ENCODE data around the gene GGA3.

DNA sequence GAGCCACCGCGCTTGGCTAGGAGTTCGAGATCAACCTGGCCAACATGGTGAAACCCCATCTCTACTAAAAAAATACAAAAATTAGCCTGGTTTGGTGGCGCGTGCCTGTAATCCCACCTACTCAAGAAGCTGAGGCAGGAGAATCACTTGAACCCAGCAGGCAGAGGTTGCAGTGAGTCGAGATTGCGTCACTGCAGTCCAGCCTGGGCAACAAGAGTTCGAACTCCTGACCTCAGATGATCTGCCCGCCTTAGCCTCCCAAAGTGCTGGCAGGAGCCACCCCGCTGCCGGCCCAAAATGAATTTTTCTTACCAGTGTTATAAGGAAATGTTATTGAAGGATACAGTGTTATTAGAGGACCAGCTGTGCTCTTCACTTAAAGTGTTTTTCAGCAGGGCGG, 53.6 kb downstream of the GGA3 start:
- TF ChIP-seq POLR2A (IDR thresholded peaks at IDR 0.05; ENCODE audit: borderline replicate concordance, extremely low read depth, insufficient read depth, insufficient read length) (no peak), EGR1 (IDR thresholded peaks at IDR 0.05; ENCODE audit: low read depth) (no peak), EZH2phosphoT487 (IDR thresholded peaks at IDR 0.05; ENCODE audit: borderline replicate concordance) (no peak)
- TF ChIP-seq, protein P1, sequence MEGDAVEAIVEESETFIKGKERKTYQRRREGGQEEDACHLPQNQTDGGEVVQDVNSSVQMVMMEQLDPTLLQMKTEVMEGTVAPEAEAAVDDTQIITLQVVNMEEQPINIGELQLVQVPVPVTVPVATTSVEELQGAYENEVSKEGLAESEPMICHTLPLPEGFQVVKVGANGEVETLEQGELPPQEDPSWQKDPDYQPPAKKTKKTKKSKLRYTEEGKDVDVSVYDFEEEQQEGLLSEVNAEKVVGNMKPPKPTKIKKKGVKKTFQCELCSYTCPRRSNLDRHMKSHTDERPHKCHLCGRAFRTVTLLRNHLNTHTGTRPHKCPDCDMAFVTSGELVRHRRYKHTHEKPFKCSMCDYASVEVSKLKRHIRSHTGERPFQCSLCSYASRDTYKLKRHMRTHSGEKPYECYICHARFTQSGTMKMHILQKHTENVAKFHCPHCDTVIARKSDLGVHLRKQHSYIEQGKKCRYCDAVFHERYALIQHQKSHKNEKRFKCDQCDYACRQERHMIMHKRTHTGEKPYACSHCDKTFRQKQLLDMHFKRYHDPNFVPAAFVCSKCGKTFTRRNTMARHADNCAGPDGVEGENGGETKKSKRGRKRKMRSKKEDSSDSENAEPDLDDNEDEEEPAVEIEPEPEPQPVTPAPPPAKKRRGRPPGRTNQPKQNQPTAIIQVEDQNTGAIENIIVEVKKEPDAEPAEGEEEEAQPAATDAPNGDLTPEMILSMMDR (IDR thresholded peaks at IDR 0.05 in 2 of 3, conservative IDR thresholded peaks at IDR 0.05 in 1 of 3; ENCODE audit: borderline replicate concordance in 1 of 3, insufficient read depth in 1 of 3, low read depth in 2 of 3, low read length in 2 of 3), result no peak
- TF ChIP-seq, protein P2, sequence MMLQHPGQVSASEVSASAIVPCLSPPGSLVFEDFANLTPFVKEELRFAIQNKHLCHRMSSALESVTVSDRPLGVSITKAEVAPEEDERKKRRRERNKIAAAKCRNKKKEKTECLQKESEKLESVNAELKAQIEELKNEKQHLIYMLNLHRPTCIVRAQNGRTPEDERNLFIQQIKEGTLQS (IDR thresholded peaks at IDR 0.05), result no peak
